Cortex of kidney (tissue), 1 donor: ENCODE measurements around the gene SMIM11.
"Not testable (repeated sequence)": the region's sequence is repeated elsewhere in the genome, so short reads cannot be mapped to it uniquely, and the experiment has no call there.

Experiments
- DNase-seq: peaks from one replicate; lab custom pipeline; 2025; lab: John Stamatoyannopoulos, UW

Gene SMIM11

GRCh38 chr21:34423805-34424204, 48.5 kb downstream of the SMIM11 start, which contains the start of gene SMIM34:
Gene SMIM34 (minus strand): TSS chr21:34423951. CDS start chr21:34423839, 112 bp downstream.
- not testable (repeated sequence) for DNase-seq

GRCh38 chr21:34427339-34427738, 52.0 kb downstream of the SMIM11 start:
- not testable (repeated sequence) for DNase-seq

GRCh38 chr21:34428441-34428840, 53.1 kb downstream of the SMIM11 start:
- DNase-seq, result not testable (repeated sequence)

GRCh38 chr21:34429710-34430109, 54.4 kb downstream of the SMIM11 start:
- not testable (repeated sequence) for DNase-seq
